ENCODE data around the gene TTC21A. TPM values are rescaled to one million over a fixed set of nuclear protein-coding genes. Genes with fewer than 3 reads are reported as not detected.
"Not testable (repeated sequence)": the region's sequence is repeated elsewhere in the genome, so short reads cannot be mapped to it uniquely, and the experiment has no call there.

Gene TTC21A
- total RNA-seq, 1 experiment from 2014 or later: 7.7 TPM

DNA sequence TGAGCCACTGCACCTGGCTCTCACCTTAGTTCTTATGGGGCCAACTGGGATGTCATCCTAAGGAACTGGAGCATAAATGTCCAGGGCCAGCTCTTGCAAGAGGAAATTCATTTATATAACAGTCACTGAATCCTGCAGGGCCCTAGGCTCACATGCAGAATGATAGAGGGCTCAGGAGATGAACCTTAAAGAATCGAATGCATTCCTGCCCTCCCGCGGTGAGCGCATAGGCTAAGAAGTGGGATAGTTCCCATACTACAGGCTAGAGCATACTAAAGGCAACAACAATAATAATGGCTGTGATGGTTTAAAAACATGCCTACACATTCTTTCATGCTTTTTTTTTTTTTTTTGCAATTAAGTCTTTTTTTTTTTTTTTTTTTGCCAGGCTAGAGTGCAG, 63.0 kb downstream of the TTC21A start:
- in situ Hi-C loops (cut with HindIII; ENCODE audit: low pct_unique_long_range_greater_than_20kb, low sequenced_read_pairs): no loop called here
- H3K9me3 ChIP-seq (ENCODE audit: control insufficient read depth, insufficient read depth, low read depth, low read length): no peaks in the 10 kb centered on the region
- no TSS peak for BruUV-seq (replicated peaks)
- TF ChIP-seq, protein P1, sequence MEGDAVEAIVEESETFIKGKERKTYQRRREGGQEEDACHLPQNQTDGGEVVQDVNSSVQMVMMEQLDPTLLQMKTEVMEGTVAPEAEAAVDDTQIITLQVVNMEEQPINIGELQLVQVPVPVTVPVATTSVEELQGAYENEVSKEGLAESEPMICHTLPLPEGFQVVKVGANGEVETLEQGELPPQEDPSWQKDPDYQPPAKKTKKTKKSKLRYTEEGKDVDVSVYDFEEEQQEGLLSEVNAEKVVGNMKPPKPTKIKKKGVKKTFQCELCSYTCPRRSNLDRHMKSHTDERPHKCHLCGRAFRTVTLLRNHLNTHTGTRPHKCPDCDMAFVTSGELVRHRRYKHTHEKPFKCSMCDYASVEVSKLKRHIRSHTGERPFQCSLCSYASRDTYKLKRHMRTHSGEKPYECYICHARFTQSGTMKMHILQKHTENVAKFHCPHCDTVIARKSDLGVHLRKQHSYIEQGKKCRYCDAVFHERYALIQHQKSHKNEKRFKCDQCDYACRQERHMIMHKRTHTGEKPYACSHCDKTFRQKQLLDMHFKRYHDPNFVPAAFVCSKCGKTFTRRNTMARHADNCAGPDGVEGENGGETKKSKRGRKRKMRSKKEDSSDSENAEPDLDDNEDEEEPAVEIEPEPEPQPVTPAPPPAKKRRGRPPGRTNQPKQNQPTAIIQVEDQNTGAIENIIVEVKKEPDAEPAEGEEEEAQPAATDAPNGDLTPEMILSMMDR (IDR thresholded peaks at IDR 0.05): no peak
- TF ChIP-seq POLR2AphosphoS5 (IDR thresholded peaks at IDR 0.05; ENCODE audit: low read depth, low read length) (no peak), TCF7L2 (IDR thresholded peaks at IDR 0.05; ENCODE audit: low read depth, low read length) (no peak), REST (IDR thresholded peaks at IDR 0.05; ENCODE audit: insufficient read depth in 1 of 2, low read depth in 2 of 2, low read length in 1 of 2) (no peak), SIN3A (IDR thresholded peaks at IDR 0.05; ENCODE audit: borderline replicate concordance, insufficient read depth, low read depth, low read length) (no peak)
- no peak for DNase-seq (ENCODE audit: low read depth, low spot score)
- intact Hi-C loops (cut with micrococcal nuclease; ENCODE audit: unreplicated experiment): no loop called here
- H3K36me3 ChIP-seq (ENCODE audit: control insufficient read depth, insufficient read depth, low read length): no peaks in the 10 kb centered on the region
- ChIA-PET CTCF (no interaction called here), POLR2A (no interaction called here)
- H3K27ac ChIP-seq (ENCODE audit: low read length): no peak overlapping the region
- H3K4me1 ChIP-seq (ENCODE audit: control insufficient read depth, insufficient read depth, low read length): no peaks in the 10 kb centered on the region
- H3K4me3 ChIP-seq (ENCODE audit: low read depth in 2 of 2, low read length in 2 of 2): no peak overlapping the region
- no peaks in the 10 kb centered on the region for H3K27me3 ChIP-seq (ENCODE audit: control insufficient read depth, insufficient read depth, low read length)
- no peak for ATAC-seq

DNA sequence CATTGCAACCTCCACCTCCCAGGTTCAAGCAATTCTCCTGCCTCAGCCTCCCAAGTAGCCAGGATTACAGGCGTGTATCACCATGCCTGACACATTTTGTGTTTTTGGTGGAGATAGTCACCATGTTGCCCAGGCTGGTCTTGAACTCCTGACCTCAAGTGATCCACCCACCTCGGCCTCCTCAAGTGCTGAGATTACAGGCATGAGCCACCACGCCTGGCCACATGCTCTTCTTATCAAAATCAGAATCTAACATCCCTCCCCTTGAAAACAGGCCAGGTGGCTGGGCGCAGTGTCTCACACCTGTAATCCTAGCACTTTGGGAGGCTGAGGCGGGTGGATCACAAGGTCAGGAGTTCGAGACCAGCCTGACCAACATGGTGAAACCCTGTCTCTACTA, 63.4 kb downstream of the TTC21A start:
- H3K9me3 ChIP-seq (ENCODE audit: control insufficient read depth, insufficient read depth, low read depth, low read length); CTCF ChIA-PET; H3K36me3 ChIP-seq (ENCODE audit: control insufficient read depth, insufficient read depth, low read length); H3K27me3 ChIP-seq (ENCODE audit: control insufficient read depth, insufficient read depth, low read length); ATAC-seq; H3K4me1 ChIP-seq (ENCODE audit: control insufficient read depth, insufficient read depth, low read length); BruUV-seq (replicated peaks); POLR2A ChIA-PET; in situ Hi-C loops (cut with HindIII; ENCODE audit: low pct_unique_long_range_greater_than_20kb, low sequenced_read_pairs); H3K4me3 ChIP-seq (ENCODE audit: low read depth in 2 of 2, low read length in 2 of 2); DNase-seq (ENCODE audit: low read depth, low spot score); intact Hi-C loops (cut with micrococcal nuclease; ENCODE audit: unreplicated experiment); H3K27ac ChIP-seq (ENCODE audit: low read length): not testable (repeated sequence)

GRCh38 chr3:39171860-39172259, 64.4 kb downstream of the TTC21A start:
- TF ChIP-seq, protein P1 (IDR thresholded peaks at IDR 0.05): no peak
- TF ChIP-seq SIN3A (IDR thresholded peaks at IDR 0.05; ENCODE audit: borderline replicate concordance, insufficient read depth, low read depth, low read length) (no peak), TCF7L2 (IDR thresholded peaks at IDR 0.05; ENCODE audit: low read depth, low read length) (no peak), REST (IDR thresholded peaks at IDR 0.05; ENCODE audit: insufficient read depth in 1 of 2, low read depth in 2 of 2, low read length in 1 of 2) (no peak), POLR2AphosphoS5 (IDR thresholded peaks at IDR 0.05; ENCODE audit: low read depth, low read length) (no peak)
- ChIA-PET CTCF (interaction anchor here (0.6 kb wide), 1 partner anchor 500 kb away, joined by 3 read pairs; no protein-coding TSS in a partner anchor), POLR2A (interaction anchor here (0.6 kb wide), 1 partner anchor 304 kb away, joined by 3 read pairs; no protein-coding TSS in a partner anchor)
- ATAC-seq (no peak), DNase-seq (ENCODE audit: low read depth, low spot score) (no peak)
- Histone ChIP-seq H3K4me1 (ENCODE audit: control insufficient read depth, insufficient read depth, low read length) (no peaks in the 10 kb centered on the region), H3K4me3 (ENCODE audit: low read depth in 2 of 2, low read length in 2 of 2) (no peak overlapping the region), H3K9me3 (ENCODE audit: control insufficient read depth, insufficient read depth, low read depth, low read length) (no peaks in the 10 kb centered on the region), H3K36me3 (ENCODE audit: control insufficient read depth, insufficient read depth, low read length) (no peaks in the 10 kb centered on the region), H3K27ac (ENCODE audit: low read length) (no peak overlapping the region), H3K27me3 (ENCODE audit: control insufficient read depth, insufficient read depth, low read length) (no peaks in the 10 kb centered on the region)
- intact Hi-C loops (cut with micrococcal nuclease; ENCODE audit: unreplicated experiment) (no loop called here), in situ Hi-C loops (cut with HindIII; ENCODE audit: low pct_unique_long_range_greater_than_20kb, low sequenced_read_pairs) (no loop called here)
- BruUV-seq (replicated peaks): no TSS peak

All from Panc1 (cell line).